Left lung (tissue), 10 donors: ENCODE results near the gene ELK3. TPM values are rescaled to one million over a fixed set of nuclear protein-coding genes. Genes with fewer than 3 reads are reported as not detected.

ENCODE experiments used
- ATAC-seq: fragments of 200-7000 bp; cut with Tn5 transposase; one replicate; pipeline ENCODE4 v1.9.1; 2020; ENCODE audit warnings: moderate library complexity
- DNase-seq, 4 donors: peaks; one replicate each; pipeline ENCODE4 v3.0.0-alpha.2; 2013 to 2020
- H3K27ac ChIP-seq, 2 donors: fragments of 200-600 bp; sonication (generic) in 1 of 2; one replicate each; pipeline versions ENCODE4 v1.5.0 to v1.8.0; 2020 to 2021
- H3K27me3 ChIP-seq, 2 donors: fragments of 200-600 bp; sonication (generic) in 1 of 2; one replicate each; pipeline versions ENCODE4 v1.5.0 to v1.8.0; 2020 to 2021
- H3K36me3 ChIP-seq, 2 donors: fragments of 200-600 bp; sonication (generic) in 1 of 2; one replicate each; pipeline versions ENCODE4 v1.5.0 to v1.8.0; 2020 to 2021
- H3K4me1 ChIP-seq, 2 donors: fragments of 200-600 bp; one replicate each; pipeline ENCODE4 v1.8.0; 2021
- H3K4me3 ChIP-seq, 2 donors: fragments of 200-600 bp; sonication (generic) in 1 of 2; one replicate each; pipeline versions ENCODE4 v1.5.0 to v1.8.0; 2020 to 2021; ENCODE audit warnings: mild to moderate bottlenecking in 1 of 2
- H3K9me3 ChIP-seq, 2 donors: fragments of 200-600 bp; sonication (generic) in 1 of 2; one replicate each; pipeline versions ENCODE4 v1.5.0 to v1.8.0; 2020 to 2021
- intact Hi-C, 2 donors: fragments of 100-400 bp; cut with DNase I; formaldehyde crosslinking; loops; one replicate each; pipeline versions ENCODE4 v1.11.2 to v1.14.2; 2022
- polyA plus RNA-seq, 6 donors: library from polyadenylated mRNA; unstranded; fragments of 120-200 nt; gene quantifications; one replicate each; pipeline ENCODE4 v1.2.1, GENCODE V29; 2013; ENCODE audit not compliant: insufficient read length in 6 of 6
- total RNA-seq, 2 donors: library from RNA; stranded (reverse); fragmentation: NEBNext Ultra II Directional; extraction: Animal tissue kit (Norgen Biotek cat#: 25700); gene quantifications; one replicate each; pipeline ENCODE4 v1.2.1, GENCODE V29; 2021
- TF ChIP-seq, protein P1 (sequence below), 2 donors: fragments of 200-600 bp; sonication (generic) in 1 of 2; IDR thresholded peaks; one replicate each; pipeline versions ENCODE4 v1.5.0 to v1.8.0; 2021; ENCODE audit warnings: antibody characterized with exemption in 2 of 2
- donor health status: DM: no; HTN: yes; CAD: no.
- donor health status: DM: no; HTN: no; CAD: no.

Gene ELK3
- total and polyA plus RNA-seq, 8 donors: 39.1 to 91.7 (median 80.0) TPM

DNA sequence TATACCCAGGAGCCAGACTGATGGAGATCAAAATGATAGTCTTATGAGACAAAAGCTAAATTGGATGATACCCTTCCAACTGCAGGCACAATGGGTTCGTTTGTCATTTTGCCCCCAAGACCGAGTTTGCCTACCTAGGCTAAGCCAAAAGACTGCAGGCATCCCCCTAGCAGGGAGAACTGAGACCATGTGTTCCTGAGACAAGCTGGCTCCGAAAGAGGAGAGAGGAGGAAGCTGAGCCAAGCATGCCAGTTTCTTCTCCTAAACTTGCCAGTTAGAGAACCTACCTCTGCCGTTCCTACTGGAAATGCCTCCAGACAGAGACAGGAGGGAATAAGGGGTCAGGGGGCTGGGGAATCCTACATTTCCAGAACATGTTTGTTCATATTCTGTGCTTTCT lies 8.3 kb upstream of the ELK3 start:
- Histone ChIP-seq H3K36me3 (no peaks in the 10 kb centered on the region), H3K27me3 (no peaks in the 10 kb centered on the region), H3K27ac (no peak overlapping the region), H3K4me3 (no peak overlapping the region), H3K4me1 (peaks cover 0 to 15% of the 10 kb centered on the region in 2 donors), H3K9me3 (no peaks in the 10 kb centered on the region)
- no peak for DNase-seq
- intact Hi-C loops: no loop called here
- TF ChIP-seq, protein P1, sequence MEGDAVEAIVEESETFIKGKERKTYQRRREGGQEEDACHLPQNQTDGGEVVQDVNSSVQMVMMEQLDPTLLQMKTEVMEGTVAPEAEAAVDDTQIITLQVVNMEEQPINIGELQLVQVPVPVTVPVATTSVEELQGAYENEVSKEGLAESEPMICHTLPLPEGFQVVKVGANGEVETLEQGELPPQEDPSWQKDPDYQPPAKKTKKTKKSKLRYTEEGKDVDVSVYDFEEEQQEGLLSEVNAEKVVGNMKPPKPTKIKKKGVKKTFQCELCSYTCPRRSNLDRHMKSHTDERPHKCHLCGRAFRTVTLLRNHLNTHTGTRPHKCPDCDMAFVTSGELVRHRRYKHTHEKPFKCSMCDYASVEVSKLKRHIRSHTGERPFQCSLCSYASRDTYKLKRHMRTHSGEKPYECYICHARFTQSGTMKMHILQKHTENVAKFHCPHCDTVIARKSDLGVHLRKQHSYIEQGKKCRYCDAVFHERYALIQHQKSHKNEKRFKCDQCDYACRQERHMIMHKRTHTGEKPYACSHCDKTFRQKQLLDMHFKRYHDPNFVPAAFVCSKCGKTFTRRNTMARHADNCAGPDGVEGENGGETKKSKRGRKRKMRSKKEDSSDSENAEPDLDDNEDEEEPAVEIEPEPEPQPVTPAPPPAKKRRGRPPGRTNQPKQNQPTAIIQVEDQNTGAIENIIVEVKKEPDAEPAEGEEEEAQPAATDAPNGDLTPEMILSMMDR (IDR thresholded peaks at IDR 0.05): no peak
- no peak for ATAC-seq

- ATAC-seq (no peak), DNase-seq (no peak)
- Histone ChIP-seq H3K9me3 (no peaks in the 10 kb centered on the region), H3K27ac (no peak overlapping the region), H3K4me1 (peaks cover 0 to 15% of the 10 kb centered on the region in 2 donors), H3K4me3 (no peak overlapping the region), H3K36me3 (no peaks in the 10 kb centered on the region), H3K27me3 (no peaks in the 10 kb centered on the region)
- intact Hi-C loops: no loop called here
- TF ChIP-seq, protein P1 (IDR thresholded peaks at IDR 0.05): no peak
Measured at GRCh38 chr12:96186607-96187301, 7.4 kb upstream of the ELK3 start.

DNA sequence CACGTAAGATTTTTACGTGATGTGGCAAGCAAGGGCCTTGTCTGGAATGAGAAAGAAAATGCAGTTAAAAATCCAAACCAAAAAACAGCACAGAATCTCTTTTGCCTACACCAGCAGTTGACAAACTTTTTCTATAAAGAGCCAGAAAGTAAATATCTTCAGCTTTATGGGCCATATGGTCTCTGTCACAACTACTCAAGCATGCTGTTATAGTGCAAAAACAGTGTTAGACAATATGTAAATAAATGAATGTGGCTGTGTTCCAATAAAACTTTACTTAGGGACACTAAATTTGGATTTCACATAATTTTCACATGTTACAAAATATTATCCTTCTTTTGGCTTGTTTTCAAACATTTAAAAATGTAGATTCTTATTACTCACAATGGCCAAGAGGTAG lies 6.2 kb upstream of the ELK3 start:
- H3K27ac ChIP-seq: no peak overlapping the region
- intact Hi-C loops: no loop called here
- H3K4me3 ChIP-seq: no peak overlapping the region
- H3K27me3 ChIP-seq: no peaks in the 10 kb centered on the region
- peak in 2 of 4 donors; percentile 77 to 86 for DNase-seq
- no peaks in the 10 kb centered on the region for H3K9me3 ChIP-seq
- H3K36me3 ChIP-seq: no peaks in the 10 kb centered on the region
- H3K4me1 ChIP-seq: peaks cover 0 to 9% of the 10 kb centered on the region in 2 donors
- no peak for ATAC-seq
- TF ChIP-seq, protein P1 (IDR thresholded peaks at IDR 0.05): no peak

- TF ChIP-seq, protein P1 (IDR thresholded peaks at IDR 0.05): no peak
- H3K27me3 ChIP-seq: no peaks in the 10 kb centered on the region
- ATAC-seq (no peak), DNase-seq (no peak)
- no peak overlapping the region for H3K27ac ChIP-seq
- no peaks in the 10 kb centered on the region for H3K36me3 ChIP-seq
- no peaks in the 10 kb centered on the region for H3K9me3 ChIP-seq
- peaks cover 0 to 4% of the 10 kb centered on the region in 2 donors for H3K4me1 ChIP-seq
- no peak overlapping the region for H3K4me3 ChIP-seq
- intact Hi-C loops: no loop called here
Measured at GRCh38 chr12:96189781-96190180, 4.4 kb upstream of the ELK3 start.

DNA sequence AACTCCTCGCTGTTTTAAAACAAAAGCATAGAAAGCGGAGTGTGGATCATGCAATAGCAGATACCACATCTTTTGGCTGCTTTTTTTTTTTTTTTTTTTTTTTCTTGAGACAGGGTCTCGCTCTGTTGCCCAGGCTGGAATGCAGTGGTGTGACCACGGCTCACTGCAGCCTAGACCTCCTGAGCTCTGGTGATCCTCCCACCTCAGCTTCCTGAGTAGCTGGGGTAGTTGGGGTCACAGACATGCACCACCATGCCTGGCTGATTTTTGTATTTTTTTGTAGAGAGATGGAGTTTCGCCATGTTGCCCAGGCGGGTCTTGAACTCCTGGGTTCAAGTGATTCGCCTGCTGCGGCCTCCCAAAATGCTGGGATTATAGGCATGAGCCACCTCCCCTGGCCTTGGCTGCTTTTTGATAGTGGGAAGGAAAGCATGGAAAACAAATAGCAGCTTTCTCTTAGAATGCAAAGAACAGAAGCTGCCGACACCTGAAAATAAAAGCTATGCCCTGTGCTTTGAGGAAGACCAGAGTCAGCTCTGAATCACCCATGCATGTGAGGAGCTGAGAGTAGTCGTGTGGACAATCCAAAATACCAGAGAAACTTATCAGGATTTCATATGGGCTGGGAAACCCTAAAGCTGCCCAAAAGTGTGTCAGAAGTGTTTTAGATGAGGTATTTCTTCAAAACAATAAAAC lies 3.6 kb upstream of the ELK3 start:
- TF ChIP-seq, protein P1 (IDR thresholded peaks at IDR 0.05): no peak
- Histone ChIP-seq H3K9me3 (no peaks in the 10 kb centered on the region), H3K4me3 (no peak overlapping the region), H3K27ac (no peak overlapping the region), H3K36me3 (no peaks in the 10 kb centered on the region), H3K4me1 (peaks cover 0 to 6% of the 10 kb centered on the region in 2 donors), H3K27me3 (no peaks in the 10 kb centered on the region)
- ATAC-seq (no peak), DNase-seq (no peak)
- intact Hi-C loops: no loop called here
